ENCODE measurements around the gene DCBLD1.

DNA sequence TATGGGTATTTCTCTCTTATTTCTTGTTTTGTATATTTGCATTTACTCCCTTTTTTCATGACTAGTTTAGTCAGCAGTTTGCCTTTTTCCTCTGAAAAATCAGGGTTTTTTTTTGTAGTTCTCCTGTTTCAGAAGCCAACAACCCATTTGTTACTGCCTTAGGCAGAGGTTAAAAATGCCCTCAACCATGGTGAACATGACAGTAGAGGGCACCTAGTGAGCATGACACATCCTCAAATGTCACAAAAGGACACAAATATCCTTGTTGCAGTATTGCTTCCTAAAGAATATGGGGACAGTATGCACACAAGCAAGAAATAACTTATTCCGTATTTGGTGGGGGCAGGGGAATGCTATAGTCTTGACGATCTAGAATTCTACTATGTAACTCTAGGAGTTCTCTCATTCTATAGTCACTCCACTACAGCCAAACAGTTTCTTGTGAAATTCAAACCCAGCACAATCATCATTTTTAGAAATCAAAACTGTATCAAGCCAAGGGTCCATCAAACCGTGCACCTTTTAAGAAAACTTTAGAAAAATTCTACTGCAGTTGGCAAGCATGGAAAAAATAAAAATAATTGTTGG, 72.9 kb downstream of the DCBLD1 start:
- TF ChIP-seq POLR2A (IDR thresholded peaks at IDR 0.05; ENCODE audit: low read depth, low read length): no peak
- TF ChIP-seq, protein P1, sequence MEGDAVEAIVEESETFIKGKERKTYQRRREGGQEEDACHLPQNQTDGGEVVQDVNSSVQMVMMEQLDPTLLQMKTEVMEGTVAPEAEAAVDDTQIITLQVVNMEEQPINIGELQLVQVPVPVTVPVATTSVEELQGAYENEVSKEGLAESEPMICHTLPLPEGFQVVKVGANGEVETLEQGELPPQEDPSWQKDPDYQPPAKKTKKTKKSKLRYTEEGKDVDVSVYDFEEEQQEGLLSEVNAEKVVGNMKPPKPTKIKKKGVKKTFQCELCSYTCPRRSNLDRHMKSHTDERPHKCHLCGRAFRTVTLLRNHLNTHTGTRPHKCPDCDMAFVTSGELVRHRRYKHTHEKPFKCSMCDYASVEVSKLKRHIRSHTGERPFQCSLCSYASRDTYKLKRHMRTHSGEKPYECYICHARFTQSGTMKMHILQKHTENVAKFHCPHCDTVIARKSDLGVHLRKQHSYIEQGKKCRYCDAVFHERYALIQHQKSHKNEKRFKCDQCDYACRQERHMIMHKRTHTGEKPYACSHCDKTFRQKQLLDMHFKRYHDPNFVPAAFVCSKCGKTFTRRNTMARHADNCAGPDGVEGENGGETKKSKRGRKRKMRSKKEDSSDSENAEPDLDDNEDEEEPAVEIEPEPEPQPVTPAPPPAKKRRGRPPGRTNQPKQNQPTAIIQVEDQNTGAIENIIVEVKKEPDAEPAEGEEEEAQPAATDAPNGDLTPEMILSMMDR (conservative IDR thresholded peaks at IDR 0.05; ENCODE audit: low read depth, low read length): no peak
- TF ChIP-seq, protein P2, sequence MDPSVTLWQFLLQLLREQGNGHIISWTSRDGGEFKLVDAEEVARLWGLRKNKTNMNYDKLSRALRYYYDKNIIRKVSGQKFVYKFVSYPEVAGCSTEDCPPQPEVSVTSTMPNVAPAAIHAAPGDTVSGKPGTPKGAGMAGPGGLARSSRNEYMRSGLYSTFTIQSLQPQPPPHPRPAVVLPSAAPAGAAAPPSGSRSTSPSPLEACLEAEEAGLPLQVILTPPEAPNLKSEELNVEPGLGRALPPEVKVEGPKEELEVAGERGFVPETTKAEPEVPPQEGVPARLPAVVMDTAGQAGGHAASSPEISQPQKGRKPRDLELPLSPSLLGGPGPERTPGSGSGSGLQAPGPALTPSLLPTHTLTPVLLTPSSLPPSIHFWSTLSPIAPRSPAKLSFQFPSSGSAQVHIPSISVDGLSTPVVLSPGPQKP (IDR thresholded peaks at IDR 0.05; ENCODE audit: borderline replicate concordance, low read depth, low read length): no peak
- TF ChIP-seq CHD1 (IDR thresholded peaks at IDR 0.05; ENCODE audit: low read depth, low read length): no peak
- no peak for TF ChIP-seq RFX5 (IDR thresholded peaks at IDR 0.05; ENCODE audit: low read depth, low read length)
- TF ChIP-seq, protein P3, sequence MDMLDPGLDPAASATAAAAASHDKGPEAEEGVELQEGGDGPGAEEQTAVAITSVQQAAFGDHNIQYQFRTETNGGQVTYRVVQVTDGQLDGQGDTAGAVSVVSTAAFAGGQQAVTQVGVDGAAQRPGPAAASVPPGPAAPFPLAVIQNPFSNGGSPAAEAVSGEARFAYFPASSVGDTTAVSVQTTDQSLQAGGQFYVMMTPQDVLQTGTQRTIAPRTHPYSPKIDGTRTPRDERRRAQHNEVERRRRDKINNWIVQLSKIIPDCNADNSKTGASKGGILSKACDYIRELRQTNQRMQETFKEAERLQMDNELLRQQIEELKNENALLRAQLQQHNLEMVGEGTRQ (IDR thresholded peaks at IDR 0.05; ENCODE audit: low read depth, low read length): no peak
- no peak for TF ChIP-seq BHLHE40 (IDR thresholded peaks at IDR 0.05; ENCODE audit: low read depth, low read length)
